RPMI8226 (cell line): ENCODE results near the gene ERBB4.

Experiments
- DNase-seq: peaks from one replicate; pipeline ENCODE4 v3.0.0-alpha.2; 2015

Gene ERBB4

DNA sequence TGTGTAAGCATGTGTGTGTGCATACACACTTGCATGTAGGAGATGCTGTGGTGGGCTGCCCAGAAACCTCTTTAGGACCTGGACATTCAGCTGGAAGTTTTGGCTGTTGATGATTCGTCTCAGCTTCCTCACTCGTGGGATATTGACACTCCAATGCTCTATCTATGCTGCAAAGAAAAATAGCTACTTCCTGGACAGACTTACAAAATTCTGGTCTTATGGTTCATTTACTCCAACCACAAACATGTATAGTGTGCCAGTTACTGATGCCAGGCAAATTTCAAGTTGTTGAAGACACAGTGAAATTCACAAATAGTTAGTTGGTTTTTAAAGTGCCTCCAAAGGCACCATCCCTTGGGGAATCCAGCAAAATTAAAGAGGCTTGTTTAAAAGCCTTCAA lies 1099.6 kb downstream of the ERBB4 start:
- DNase-seq, result no peak

DNA sequence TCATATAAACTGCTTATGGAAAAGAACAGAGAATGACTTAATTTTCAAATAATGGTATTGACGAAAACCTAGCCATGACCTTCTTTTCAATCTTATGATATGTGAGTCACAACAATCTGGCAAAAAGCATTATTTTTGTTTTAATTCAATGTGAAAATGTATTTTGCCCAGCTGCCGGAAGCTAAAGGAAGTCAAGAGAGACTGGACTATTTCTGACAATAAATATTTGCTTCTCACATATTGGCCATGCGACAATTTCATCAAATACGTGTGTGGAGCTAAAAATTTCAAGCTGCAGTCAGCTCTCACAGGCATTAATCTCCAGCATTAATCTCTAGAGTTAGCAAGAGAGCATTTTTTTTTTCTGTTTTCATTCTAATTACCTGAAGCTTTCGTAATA lies 1101.2 kb downstream of the ERBB4 start:
- no peak for DNase-seq

DNA sequence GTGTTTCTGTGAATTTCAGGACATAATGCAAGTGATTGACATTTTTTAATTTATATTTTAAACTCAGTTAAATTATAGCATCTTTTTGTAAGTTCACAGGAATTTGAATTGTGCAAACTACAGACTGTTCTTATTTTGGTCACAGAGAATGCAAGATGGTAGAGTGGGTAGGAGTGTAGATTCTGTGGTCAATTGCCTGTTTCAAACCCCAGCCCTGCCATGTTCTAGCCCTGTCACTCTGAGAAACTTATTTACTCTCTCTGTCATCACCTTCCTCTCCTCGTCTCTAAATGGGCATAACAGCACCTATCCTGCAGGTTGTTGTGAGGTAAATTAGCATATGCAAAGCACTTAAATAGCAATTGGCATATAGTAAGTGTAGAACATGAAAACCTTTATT lies 1102.4 kb downstream of the ERBB4 start:
- DNase-seq, result no peak

DNA sequence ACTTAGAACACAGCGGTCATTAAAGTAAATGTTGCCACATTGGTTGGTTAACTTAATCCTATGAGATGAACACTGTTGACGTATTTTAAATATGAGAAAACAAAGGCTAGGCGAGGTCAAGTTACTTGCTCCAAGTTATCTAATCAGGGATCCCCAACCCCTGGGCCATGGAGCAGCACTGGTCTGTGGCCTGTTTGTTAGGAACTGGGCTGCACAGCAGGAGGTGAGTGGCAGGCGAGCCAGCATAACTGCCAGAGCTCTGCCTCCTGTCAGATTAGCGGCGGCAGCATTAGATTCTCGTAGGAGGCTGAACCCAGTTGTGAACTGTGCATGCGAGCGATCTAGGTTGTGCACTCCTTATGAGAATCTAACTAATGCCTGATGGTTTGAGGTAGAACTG lies 1103.3 kb downstream of the ERBB4 start:
- no peak for DNase-seq

DNA sequence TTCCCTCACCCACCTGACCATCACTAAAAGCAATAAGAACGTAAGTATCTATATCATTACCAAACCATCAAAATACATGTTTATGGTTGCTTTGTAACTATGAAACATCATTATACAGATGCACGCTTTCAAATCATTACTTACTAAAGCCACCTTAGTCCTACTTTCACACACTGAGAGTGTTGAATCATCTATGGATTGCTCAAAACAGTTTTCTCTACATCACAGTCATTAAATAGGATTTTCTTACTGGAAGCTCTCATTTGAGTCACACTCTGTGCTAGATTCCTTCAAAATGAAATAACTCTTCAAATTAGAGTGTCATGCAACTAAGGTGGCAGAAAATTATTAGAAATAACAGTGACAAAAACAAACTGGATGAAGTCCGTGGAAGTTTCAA lies 1103.8 kb downstream of the ERBB4 start:
- no peak for DNase-seq

DNA sequence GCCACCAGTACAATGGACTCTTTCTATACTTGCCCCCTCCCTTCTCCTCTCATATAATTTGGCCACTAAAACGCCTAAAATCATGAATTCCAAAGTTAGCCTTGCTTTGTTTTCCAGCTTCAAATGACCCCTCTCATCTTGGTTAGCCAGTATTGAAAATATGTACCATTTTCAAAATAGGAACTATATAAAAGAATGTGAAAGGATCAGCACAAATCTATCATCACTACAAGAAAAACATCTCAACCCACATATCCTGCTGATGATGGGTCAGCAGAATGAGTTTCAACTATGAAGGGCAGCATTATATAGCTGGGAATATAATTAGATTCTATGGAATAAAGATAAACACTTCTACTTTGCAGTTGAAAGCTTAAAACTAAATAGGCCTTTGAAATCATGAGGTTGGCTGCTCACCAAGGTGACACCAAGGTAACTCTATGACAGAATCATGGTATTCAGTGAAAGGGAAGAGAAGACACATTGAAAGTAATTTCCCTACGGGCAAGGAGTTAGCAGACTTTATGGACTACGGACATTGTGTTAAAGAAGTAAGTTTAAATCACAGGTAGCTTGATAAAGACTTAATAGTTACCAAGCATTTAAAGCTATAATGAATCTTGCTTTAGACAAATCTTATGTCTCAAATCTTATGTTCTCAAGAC lies 1109.2 kb downstream of the ERBB4 start:
- peak; percentile 33 for DNase-seq

DNA sequence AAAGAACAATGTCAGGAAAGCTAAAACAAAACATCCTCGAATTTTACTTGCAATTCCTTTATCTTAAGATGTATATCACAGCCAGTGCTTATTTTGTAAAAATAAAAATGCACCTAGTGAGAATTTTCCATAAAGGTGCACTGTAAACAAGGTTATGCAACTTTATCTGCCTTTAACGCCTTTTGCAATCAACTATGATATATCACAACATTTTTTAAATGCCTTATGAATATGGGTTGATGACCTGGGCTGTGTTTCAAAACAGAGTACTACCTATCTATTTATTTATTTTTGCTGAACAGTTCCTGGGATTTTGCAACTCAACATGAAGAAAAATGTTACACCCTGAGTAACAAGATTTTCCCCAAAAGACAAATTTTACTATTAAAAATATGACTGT lies 1112.4 kb downstream of the ERBB4 start:
- DNase-seq, result no peak

DNA sequence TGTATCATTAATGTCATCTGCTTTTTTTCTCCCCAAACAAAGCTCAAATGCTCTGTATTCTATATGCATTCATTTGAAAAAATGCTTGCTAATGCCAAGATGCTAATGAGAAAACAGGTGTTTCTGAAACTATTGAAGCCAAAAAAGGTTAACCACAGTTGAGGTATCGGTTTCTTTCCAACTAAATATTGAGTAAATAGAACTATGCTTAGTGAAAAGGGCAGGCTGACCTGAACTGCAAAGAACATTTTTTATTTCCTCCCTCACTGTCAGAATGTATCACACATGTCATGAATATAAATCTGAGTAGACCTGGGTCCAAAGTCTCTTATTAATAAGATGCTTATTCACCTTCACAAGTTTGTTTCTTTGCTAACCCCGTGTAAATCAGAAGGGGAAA lies 1115.6 kb downstream of the ERBB4 start:
- DNase-seq, result peak; percentile 60

DNA sequence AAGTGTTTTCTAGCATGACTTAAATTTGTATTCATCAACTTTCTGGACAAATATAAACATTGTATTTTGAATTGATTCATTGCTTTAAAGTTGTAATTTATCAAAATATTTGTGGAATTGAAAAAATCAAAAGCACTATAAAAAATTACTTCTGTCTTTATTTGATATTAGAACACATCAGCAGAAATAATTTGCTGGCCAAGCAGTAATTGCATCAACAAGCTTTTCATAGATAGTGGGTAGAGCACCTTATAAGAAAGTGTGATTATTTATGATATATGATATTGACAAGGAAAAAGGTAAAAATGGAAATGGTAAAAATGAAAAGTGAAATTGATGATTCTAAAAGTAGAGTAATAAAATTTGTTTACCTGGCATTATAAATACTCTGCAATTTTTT lies 1121.1 kb downstream of the ERBB4 start:
- DNase-seq, result no peak

DNA sequence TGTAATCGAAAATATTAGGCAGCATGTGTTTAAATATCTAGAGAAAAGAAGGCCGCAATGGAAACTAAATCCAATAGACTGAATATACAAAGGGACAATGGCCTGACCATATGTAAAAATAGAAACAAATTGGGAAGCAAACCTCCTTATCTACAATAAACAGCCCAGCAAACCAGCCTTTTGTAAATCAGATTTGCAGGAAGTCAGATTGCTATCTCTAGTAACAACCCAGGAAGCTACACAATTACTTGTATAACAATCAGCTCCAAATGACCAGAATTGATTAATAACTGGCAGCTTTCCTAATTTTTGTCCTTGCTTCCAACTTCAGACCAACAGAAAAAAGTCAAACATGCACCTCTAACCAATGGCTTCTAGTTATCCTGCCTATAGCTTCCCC lies 1122.2 kb downstream of the ERBB4 start:
- no peak for DNase-seq

DNA sequence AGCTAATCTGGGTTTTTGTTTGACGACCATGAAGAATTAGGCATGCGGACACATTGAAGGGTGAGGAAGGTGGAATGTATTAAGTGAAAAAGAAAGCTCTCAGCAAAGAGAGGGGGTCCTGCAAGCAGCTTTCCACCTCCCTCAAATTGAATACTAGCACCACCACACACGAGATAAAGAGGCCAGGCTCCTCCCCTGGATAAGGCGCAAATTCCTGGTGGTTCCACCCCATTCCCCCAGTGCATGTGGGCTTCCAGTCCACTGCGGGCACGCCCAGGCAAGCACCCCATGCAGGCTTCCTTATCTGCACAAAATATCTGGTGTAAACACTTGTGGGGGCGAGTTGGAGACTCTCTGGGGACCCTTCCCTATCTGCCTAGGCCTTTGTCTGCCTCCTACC lies 1124.9 kb downstream of the ERBB4 start:
- DNase-seq, result no peak

DNA sequence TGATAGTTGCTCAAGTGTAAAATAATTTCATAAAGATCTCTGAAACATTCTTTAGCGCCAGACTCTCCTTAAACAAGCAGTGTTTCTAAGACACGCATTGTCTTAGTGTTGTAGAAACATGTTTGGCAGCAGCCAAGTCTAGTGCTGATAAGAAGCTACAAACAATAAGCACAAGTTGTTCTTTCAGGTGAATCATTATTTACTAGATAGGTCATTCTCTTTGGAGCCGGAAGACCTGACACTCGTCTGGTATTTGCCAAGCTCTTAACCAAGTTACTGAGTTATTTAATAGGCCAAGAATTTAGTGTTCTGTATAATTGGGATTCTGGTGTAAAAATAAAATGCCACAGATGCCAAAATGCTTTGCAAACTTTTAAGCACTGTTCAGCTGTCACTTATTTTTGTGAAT lies 1130.1 kb downstream of the ERBB4 start:
- no peak for DNase-seq

DNA sequence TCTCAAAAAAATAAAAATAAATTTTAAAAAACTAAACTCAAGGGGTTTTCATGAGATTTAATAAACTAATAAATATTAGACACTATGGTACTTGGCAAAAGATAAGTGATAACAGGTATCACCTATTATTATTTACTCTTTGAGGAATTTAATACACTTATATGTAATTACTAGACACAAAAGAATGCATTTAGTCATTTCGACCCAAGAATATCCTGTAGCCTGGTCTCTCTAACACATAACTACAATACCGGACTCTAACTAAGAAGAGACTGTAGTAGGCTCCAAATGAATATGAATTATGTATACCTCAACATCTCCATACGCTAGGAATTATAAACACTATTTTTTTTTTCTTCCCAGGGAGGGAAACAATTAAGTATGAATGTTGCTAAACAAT lies 1131.5 kb downstream of the ERBB4 start:
- DNase-seq, result no peak

DNA sequence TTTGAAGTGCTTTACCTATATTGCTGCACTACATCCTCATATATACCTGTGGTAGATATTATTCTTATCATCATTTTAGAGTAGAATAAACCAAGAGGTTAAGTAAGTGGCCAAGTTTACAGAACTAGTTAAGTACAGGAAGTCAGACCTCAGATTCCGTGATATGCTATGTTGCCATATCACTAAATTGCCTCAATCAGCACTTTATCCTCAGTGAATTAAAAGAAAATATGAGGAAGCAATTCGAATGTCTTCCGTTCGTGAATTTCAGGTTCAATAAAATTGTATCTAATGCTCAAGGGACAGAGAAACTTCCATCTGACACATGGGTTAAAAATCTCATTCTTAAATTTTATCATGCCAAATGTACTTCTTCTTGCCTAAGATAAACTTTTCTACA lies 1133.6 kb downstream of the ERBB4 start:
- no peak for DNase-seq

DNA sequence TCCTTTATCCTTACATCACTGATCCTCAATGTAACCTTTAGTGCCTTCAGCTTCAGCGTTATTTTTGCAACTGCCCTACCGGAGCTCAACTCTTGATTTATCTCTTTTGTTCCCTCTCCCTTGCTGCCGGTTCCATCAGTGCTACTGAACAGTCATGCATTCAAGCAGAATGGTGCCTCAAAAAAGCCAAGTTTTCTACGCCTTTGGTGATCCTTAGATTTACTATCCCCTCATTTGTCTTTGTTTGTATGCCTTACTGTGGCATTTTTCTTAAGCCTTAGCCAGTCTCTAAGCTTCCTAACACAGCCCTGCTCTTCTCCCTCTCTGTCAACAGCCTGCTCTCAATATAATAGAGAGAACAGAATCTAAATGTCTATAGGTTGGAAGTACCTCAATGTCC lies 1134.5 kb downstream of the ERBB4 start:
- no peak for DNase-seq

DNA sequence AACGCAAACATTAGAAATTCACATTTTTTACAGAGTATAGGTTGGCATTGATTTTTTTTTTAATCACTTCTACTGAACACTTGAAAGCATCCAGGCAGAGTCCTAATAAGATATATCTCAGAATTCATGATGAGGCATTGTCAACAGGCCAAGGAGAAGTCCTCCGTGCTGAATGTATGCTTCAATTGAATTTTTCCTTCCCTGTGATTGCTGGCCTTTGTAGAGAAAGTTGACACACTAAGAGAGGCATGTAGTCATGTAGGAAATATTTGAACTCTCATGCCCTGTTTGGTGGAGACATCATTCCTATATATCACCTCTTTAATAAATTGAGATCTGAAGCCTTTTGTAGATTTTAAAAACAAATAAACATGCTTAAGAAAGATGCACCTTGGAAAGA lies 1137.3 kb downstream of the ERBB4 start:
- DNase-seq, result no peak

DNA sequence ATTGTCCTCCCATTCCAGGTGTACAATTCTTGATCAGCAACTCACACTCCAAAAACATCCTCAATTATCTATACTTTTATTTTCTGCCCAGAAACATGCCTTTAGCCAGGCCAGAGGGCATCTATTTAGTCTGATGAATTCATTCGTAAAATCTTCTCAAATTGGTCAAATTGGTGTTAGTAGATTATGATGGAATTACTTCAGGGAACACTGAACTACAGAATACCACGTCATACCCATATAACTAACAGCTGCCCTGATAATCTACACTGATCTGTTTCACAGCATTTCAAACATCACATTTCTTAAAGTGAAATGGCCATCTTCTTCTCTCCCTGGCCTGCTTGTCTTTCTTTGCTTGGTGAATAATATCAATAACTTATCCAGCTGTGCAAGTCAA lies 1140.8 kb downstream of the ERBB4 start:
- no peak for DNase-seq

DNA sequence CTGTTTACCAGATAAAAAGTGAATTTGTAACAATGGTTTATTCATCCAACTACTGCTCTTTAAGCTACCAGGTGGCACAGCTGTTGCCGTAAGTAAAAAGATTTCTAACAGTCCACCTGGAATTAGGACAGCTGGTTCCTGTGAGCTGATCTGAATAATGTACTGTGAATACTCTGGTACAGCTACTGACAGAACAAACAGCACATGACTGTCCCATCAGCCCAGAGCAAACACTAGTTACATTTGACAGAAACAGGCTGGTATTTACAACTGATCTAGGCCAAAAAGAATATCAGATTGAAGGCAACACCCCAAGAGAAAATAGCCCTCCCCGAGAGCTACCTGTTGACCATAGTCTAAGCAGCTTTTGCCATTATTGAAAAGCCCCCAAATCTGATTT lies 1141.8 kb downstream of the ERBB4 start:
- DNase-seq, result no peak

DNA sequence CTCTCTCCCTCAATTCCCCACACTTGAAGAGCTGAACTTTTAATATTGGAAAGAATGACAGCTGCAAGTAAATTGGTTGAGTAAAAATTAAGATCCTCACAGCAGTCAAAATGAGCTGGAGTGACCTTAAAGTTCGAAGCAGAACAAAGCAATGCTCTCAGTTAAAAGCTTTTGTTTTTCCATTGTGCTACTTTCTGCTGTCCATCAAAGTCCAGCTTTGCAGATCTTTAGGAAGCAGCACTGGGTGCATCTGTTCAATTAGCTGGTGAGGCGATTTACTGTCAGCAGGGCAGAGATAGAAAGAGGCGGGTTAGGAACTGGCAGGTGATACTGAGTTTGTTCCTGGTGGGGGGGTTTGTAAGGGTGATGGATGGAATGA lies 1147.4 kb downstream of the ERBB4 start:
- peak; percentile 7 for DNase-seq

DNA sequence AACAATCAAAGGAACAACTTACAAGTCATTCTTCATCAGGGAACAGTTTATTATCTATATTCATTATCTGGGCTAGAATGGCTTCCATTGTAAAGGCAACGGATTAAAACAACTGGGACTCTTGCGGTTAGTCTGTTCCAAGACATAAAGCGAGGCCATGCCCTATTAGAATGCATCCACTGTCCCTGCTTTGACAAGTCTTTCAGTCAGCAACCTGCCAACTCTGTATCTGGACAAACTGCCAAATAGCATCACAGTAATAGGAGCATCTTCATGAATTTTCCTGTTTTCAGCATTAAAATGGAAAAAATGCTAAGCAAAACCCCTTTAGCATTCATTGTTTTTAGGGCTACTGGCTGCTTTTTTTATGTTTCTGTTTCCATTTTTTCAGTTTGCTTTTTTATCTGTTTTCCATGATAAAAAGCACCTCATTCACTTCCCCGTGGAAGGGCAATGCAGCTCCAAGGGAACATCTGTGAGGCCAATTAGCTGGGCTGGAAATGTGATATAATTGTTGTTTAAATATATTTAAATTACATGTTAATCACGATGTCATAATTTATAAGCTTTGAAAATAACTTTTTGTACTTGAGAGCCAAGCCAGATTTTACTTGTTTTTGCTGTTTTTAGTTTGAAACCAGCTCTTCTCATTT lies 1147.9 kb downstream of the ERBB4 start:
- no peak for DNase-seq

DNA sequence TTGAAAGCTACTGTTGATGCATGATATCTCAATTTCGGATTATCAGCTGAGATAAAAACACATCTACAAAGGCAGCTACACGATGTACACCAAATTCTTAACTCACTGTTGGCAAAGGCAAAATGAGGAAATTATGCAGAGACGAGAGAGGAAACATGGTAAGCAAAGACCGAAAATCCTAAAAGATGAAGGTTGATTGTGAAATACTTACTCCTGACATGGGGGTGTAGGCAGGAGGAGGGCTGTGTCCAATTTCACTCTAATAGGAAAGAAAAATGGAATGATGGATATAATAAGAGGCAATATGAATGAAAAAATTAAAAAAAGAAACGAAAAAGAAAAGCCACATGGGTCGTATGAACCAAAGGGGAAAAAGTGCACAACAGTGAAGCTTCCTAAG lies 1150.9 kb downstream of the ERBB4 start:
- no peak for DNase-seq

DNA sequence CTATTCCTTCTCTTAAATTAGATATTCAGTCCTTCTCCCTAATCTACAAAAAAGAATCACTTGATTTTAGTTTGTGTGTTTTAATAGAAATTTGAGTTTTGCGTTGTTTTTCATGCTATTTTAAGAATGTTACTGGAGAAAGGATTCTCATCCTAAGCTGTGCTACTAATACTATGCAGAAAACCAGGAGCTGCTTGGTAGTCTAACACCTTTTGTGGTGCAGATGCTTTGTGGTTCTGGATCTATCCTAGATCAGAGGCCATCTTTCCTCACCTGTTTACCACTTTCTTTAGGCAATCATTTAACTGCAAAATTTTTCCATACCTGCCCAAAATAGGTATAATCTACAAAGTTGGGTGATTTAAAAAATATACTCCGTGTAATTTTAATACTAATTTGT lies 1158.6 kb downstream of the ERBB4 start:
- DNase-seq, result no peak

DNA sequence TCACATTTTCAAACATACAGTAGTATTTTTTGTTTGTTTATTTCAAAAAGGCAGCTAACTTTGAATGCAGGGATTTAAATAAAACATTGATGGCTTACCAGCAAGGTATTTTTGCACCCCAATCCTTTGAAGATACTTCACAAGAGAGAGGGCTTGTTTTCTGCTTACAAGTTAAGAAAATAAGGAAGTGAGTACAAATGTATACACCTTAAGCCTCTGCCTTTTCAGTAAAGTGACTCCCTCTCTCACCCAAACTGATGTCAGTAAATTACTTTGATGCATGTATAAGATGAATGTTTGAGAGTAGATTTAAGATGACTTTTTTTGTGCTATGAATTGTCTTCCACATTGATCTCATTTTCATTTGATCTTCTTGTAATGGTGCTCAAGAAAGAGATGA lies 1162.2 kb downstream of the ERBB4 start:
- DNase-seq, result no peak

DNA sequence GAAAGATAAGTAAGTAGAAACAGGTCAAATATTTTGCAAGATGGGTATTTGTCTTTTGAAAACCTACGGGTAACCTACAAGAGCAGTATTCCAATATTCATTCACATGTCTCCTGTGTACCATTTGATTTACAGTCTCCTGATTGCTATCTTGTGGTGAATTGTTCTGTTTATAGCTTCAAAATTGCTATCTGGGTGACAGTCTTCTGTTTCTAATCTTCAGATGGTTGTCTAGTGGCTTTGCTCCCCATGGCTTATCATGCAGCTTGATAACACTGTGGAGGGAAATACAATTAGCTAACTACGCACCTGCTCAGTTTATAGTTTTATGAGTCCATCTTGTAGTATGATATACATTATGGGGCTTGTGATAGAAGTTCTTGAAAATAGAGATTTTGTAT lies 1165.4 kb downstream of the ERBB4 start:
- no peak for DNase-seq

DNA sequence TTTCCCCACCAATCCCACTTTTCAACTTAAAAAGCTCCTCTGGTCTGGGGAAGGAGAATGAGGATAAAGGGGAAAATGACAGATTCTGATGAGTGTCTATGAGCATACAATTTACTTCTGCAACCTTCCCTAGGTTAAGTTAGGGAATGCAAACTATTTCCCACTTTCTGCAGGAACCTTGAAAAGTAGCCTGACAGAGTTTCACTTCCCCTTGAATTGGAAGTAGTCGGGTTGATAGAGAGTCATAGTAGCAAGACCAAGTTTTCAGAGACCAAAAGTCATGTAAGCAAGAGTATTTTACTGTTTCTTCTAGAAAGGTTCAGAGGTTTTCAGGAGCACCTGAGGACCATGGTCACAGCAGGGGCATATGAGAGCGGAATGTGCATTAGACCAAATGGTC lies 1167.1 kb downstream of the ERBB4 start:
- peak; percentile 29 for DNase-seq
